Body of pancreas (tissue), 4 donors: Measurements from ENCODE around the gene HERC4. TPM values are rescaled to one million over a fixed set of nuclear protein-coding genes. Genes with fewer than 3 reads are reported as not detected.

Experiments
- ATAC-seq: fragments of 150-250 bp; one replicate; pipeline ENCODE4 v1.9.1; 2016
- DNase-seq, 4 donors: peaks; one replicate each; pipeline ENCODE4 v3.0.0-alpha.2; 2019
- H3K27ac ChIP-seq, 4 donors: fragments of 200-600 bp; sonication (generic); 1 replicate in 3 of 4; 2 replicates in 1 of 4; pipeline versions ENCODE4 v1.5.1 to v1.6.1; 2016 to 2019; ENCODE audit warnings: mild to moderate bottlenecking in 1 of 4, mixed read lengths in 1 of 4, moderate library complexity in 1 of 4
- H3K27me3 ChIP-seq, 2 donors: fragments of 200-600 bp; sonication (generic); one replicate each; pipeline ENCODE4 v1.6.0; 2016; ENCODE audit warnings: mild to moderate bottlenecking in 1 of 2
- H3K36me3 ChIP-seq, 2 donors: fragments of 200-600 bp; sonication (generic); replicated peaks in 1 of 2; 2 replicates each; pipeline ENCODE4 v1.5.1; 2016; ENCODE audit warnings: low read depth in 2 of 2; ENCODE audit not compliant: insufficient read depth in 1 of 2
- H3K4me1 ChIP-seq: fragments of 200-600 bp; sonication (generic); one replicate; pipeline ENCODE4 v1.6.0; 2016
- H3K4me3 ChIP-seq, 2 donors: fragments of 200-600 bp; sonication (generic); 1 replicate in 1 of 2; 2 replicates in 1 of 2; pipeline ENCODE4 v1.5.1; 2016 to 2019
- H3K9me3 ChIP-seq, 3 donors: fragments of 200-600 bp; sonication (generic); 1 replicate in 2 of 3; 2 replicates in 1 of 3; pipeline ENCODE4 v1.5.1; 2016
- CTCF ChIP-seq, 7 experiments: fragments of 450-650 bp in 4 of 7; fragments of 200-600 bp in 3 of 7; sonication (generic) in 3 of 7; IDR thresholded peaks; one replicate each; pipeline ENCODE4 v1.5.1; 2016 to 2019; ENCODE audit warnings: antibody characterized with exemption in 7 of 7
- POLR2A ChIP-seq, 3 donors: fragments of 450-650 bp; IDR thresholded peaks; one replicate each; pipeline ENCODE4 v1.6.1; 2016; ENCODE audit warnings: antibody characterized with exemption in 3 of 3, mild to moderate bottlenecking in 2 of 3
- WGBS, 2 donors: methylation state at CpG; one replicate each; pipeline ENCODE4 v1.1.5; 2017; 5-methylcytosine and 5-hydroxymethylcytosine counted together
- intact Hi-C: fragments of 100-400 bp; cut with DNase I; formaldehyde crosslinking; loops from one replicate; pipeline ENCODE4 v1.15.1; 2023
- total RNA-seq, 2 donors: library from RNA; depleted of rRNA; stranded (reverse); fragments of >200 nt; gene quantifications; one replicate each; pipeline ENCODE4 v1.1.0, GENCODE V29; 2016

HERC4 gene
- total RNA-seq, 2 donors from 2014 or later: 21.4 to 42.8 TPM

DNA sequence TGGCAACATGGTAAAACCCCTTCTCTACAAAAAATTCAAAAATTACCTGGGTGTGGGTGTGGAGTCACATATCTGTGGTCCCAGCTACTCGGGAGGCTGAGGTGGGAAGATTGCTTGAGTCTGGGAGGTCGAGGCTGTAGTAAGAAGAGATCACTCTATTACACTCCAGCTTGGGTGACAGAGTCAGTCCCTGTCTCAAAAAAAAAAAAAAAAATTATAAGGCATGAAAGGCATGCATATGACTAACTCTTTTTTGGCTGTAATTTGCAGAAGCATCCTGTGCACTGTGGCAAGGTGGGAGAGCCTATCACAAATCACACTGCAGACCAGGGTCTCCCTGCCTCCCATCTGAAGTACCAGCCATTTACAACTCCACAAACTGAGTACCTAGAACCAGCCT lies 20.1 kb upstream of the HERC4 start:
- no peaks in the 10 kb centered on the region for H3K9me3 ChIP-seq
- DNase-seq (no peak), ATAC-seq (no peak)
- H3K4me3 ChIP-seq: no peak overlapping the region
- H3K4me1 ChIP-seq: no peaks in the 10 kb centered on the region
- H3K36me3 ChIP-seq: no peaks in the 10 kb centered on the region
- no peak overlapping the region for H3K27ac ChIP-seq
- TF ChIP-seq POLR2A (IDR thresholded peaks at IDR 0.05): no peak
- no peak for TF ChIP-seq CTCF (IDR thresholded peaks at IDR 0.05)
- no peaks in the 10 kb centered on the region for H3K27me3 ChIP-seq
- 86 to 87% methylated on average over 2 of the region's 2 CpGs for WGBS, 2 donors
- intact Hi-C loops: loop anchor here (10.0 kb wide), 1 partner anchor 50 kb away; no protein-coding TSS in a partner anchor

DNA sequence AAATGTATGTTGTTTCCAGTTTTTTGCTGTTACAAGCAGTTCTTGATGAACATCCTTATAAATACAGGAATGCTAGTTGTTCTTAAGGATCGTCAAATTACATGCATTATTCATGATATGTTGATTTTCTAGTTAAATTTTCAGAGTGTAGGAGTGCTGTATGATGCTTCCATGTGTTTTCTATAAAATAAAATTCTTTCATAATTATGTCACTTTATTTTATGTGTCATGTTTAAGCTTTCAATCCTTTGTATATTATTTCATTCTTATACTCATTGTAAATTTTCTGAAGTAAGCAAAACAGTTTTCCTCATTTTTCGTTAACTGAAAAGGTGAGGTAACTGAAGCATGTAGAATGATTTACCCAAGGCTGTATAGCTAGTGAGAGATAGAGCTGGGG lies 17.4 kb upstream of the HERC4 start:
- Histone ChIP-seq H3K27ac (no peak overlapping the region), H3K4me1 (no peaks in the 10 kb centered on the region), H3K4me3 (no peak overlapping the region), H3K27me3 (no peaks in the 10 kb centered on the region), H3K9me3 (no peaks in the 10 kb centered on the region), H3K36me3 (no peaks in the 10 kb centered on the region)
- intact Hi-C loops: loop anchor here (10.0 kb wide), 1 partner anchor 52 kb away; no protein-coding TSS in a partner anchor
- DNase-seq (no peak), ATAC-seq (no peak)
- WGBS, 2 donors: 89 to 91% methylated on average over 2 of the region's 2 CpGs
- TF ChIP-seq POLR2A (IDR thresholded peaks at IDR 0.05): no peak
- no peak for TF ChIP-seq CTCF (IDR thresholded peaks at IDR 0.05)

DNA sequence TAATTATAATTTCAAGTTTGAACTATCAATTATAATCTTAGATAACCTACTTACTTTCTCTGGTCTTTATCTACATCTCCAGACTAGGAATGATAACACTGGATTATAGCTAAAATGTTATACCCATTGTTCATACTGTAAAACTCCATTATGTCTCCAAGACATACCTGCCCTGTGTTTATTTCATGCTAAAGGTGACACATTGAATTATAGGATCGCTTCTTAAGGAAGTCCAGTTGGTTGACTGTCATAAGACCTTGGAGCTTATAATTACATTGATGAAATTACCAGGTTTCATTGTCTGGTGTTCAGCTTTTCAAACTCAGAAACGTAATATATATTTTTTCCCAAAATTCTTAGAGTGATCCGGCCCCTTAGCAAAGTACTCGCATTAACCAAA lies 15.5 kb upstream of the HERC4 start:
- H3K27ac ChIP-seq: no peak overlapping the region
- no peak for DNase-seq
- H3K36me3 ChIP-seq: no peaks in the 10 kb centered on the region
- TF ChIP-seq POLR2A (IDR thresholded peaks at IDR 0.05) (no peak), CTCF (IDR thresholded peaks at IDR 0.05) (no peak)
- H3K9me3 ChIP-seq: no peaks in the 10 kb centered on the region
- H3K4me3 ChIP-seq: no peak overlapping the region
- no peaks in the 10 kb centered on the region for H3K27me3 ChIP-seq
- no peaks in the 10 kb centered on the region for H3K4me1 ChIP-seq
- WGBS, 2 donors: 81 to 92% methylated on average over 4 of the region's 4 CpGs
- intact Hi-C loops: loop anchor here (10.0 kb wide), 1 partner anchor 54 kb away; no protein-coding TSS in a partner anchor
- ATAC-seq: no peak

DNA sequence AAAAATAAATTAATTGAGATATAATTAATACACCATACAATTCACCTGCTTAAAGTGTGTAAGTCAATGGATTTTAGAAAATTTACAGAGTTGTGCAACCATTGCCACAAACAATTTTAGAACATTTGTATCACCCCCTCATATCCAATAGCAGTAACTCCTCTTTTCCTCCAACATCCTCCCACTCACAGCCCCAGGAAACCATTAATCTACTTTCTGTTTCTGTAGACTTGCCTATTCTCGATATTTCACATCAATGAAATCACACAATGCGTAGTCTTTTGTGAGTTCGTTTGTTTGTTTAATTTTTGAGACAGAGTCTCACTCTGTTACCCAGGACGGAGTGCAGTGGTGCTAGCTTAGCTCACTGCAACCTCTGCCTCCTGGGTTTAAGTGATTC lies 13.7 kb upstream of the HERC4 start:
- intact Hi-C loops: no loop called here
- WGBS, 2 donors: 77 to 85% methylated on average over 4 of the region's 4 CpGs
- Histone ChIP-seq H3K4me3 (no peak overlapping the region), H3K27ac (no peak overlapping the region), H3K27me3 (no peaks in the 10 kb centered on the region), H3K9me3 (no peaks in the 10 kb centered on the region), H3K36me3 (no peaks in the 10 kb centered on the region), H3K4me1 (no peaks in the 10 kb centered on the region)
- no peak for TF ChIP-seq POLR2A (IDR thresholded peaks at IDR 0.05)
- no peak for TF ChIP-seq CTCF (IDR thresholded peaks at IDR 0.05)
- no peak for ATAC-seq
- no peak for DNase-seq

GRCh38 chr10:68087685-68088401 lies 12.8 kb upstream of the HERC4 start:
- Histone ChIP-seq H3K4me1 (no peaks in the 10 kb centered on the region), H3K9me3 (no peaks in the 10 kb centered on the region), H3K36me3 (no peaks in the 10 kb centered on the region), H3K27ac (no peak overlapping the region), H3K27me3 (no peaks in the 10 kb centered on the region), H3K4me3 (no peak overlapping the region)
- TF ChIP-seq POLR2A (IDR thresholded peaks at IDR 0.05): no peak
- ATAC-seq: no peak
- no peak for DNase-seq
- intact Hi-C loops: no loop called here
- 48 to 66% methylated on average over 2 of the region's 2 CpGs for WGBS, 2 donors
